Cardiac ventricle fibroblast (primary cell): ENCODE measurements around the gene CGAS. TPM values are rescaled to one million over a fixed set of nuclear protein-coding genes. Genes with fewer than 3 reads are reported as not detected.

Experiments used
- total RNA-seq: library from RNA; depleted of rRNA; stranded (reverse); fragments of >200 nt; gene quantifications from 2 replicates; pipeline ENCODE4 v1.2.3, GENCODE V29; 2015

Gene CGAS
- 2.3 and 2.4 TPM in 2 replicates for total RNA-seq

GRCh38 chr6:73452107-73452461, at the start of gene CGAS:
Gene CGAS, minus strand, starts transcription at chr6:73452297. Its CDS starts 116 bp downstream, at chr6:73452181.

GRCh38 chr6:73461537-73462350, 9.6 kb upstream of the CGAS start, which contains the start of gene MTO1:
Gene MTO1, plus strand, starts transcription at chr6:73461737. Its CDS starts 118 bp downstream, at chr6:73461855.

GRCh38 chr6:73394577-73395354, 57.3 kb downstream of the CGAS start, which contains the start of gene DDX43:
Gene DDX43, plus strand, starts transcription at chr6:73394828. Its CDS starts 78 bp downstream, at chr6:73394906.

Other genes starting within 250 kb of the CGAS start
- not detected in 2 replicates for gene KHDC1L, start 226.8 kb downstream of the CGAS start, total RNA-seq
- 3.4 and 3.5 TPM in 2 replicates for gene KHDC1, start 189.1 kb downstream of the CGAS start, total RNA-seq
- not detected in 2 replicates for gene DPPA5, start 98.0 kb downstream of the CGAS start, total RNA-seq
- not detected in 2 replicates for gene KHDC3L, start 89.6 kb downstream of the CGAS start, total RNA-seq
- gene OOEP, start 82.4 kb downstream of the CGAS start, total RNA-seq = not detected in 2 replicates
- gene DDX43, start 57.5 kb downstream of the CGAS start, total RNA-seq = 0.37 and 2.3 TPM in 2 replicates
- 12.5 and 19.5 TPM in 2 replicates for gene MTO1, start 9.4 kb upstream of the CGAS start, total RNA-seq
- gene EEF1A1, start 68.7 kb upstream of the CGAS start, total RNA-seq = 11,816 and 12,198 TPM in 2 replicates
- 13.9 and 16.2 TPM in 2 replicates for gene SLC17A5, start 201.7 kb upstream of the CGAS start, total RNA-seq
- gene CD109, start 243.9 kb upstream of the CGAS start, total RNA-seq = 22.8 and 27.1 TPM in 2 replicates